ENCODE results near the gene MED26.

MED26 gene

GRCh38 chr19:16605553-16605994, 22.4 kb downstream of the MED26 start:
- H3K4me3 ChIP-seq (ENCODE audit: low read depth, low read length) = no peak overlapping the region
- no peak overlapping the region for H3K27ac ChIP-seq
- H3K9me3 ChIP-seq (ENCODE audit: control insufficient read depth, low read length) = no peaks in the 10 kb centered on the region
- no peaks in the 10 kb centered on the region for H3K27me3 ChIP-seq (ENCODE audit: control insufficient read depth, insufficient read depth, low read length)
- peaks cover 85% of the 10 kb centered on the region for H3K79me2 ChIP-seq
- no peak overlapping the region for H3K9ac ChIP-seq
- no peak for TF ChIP-seq CTCF (IDR thresholded peaks at IDR 0.05)
- H2AFZ ChIP-seq = no peak overlapping the region
- H3K36me3 ChIP-seq (ENCODE audit: control insufficient read depth, insufficient read depth, low read length) = no peaks in the 10 kb centered on the region
- H3K4me2 ChIP-seq (ENCODE audit: low read length) = no peak overlapping the region
- peaks cover 17% of the 10 kb centered on the region for H3K4me1 ChIP-seq

- Histone ChIP-seq H3K4me2 (ENCODE audit: low read length) (no peak overlapping the region), H3K27ac (no peak overlapping the region), H3K79me2 (peaks cover 87% of the 10 kb centered on the region), H2AFZ (no peak overlapping the region), H3K27me3 (ENCODE audit: control insufficient read depth, insufficient read depth, low read length) (no peaks in the 10 kb centered on the region), H3K36me3 (ENCODE audit: control insufficient read depth, insufficient read depth, low read length) (no peaks in the 10 kb centered on the region), H3K9ac (no peak overlapping the region), H3K4me3 (ENCODE audit: low read depth, low read length) (no peak overlapping the region), H3K9me3 (ENCODE audit: control insufficient read depth, low read length) (no peaks in the 10 kb centered on the region), H3K4me1 (peaks cover 19% of the 10 kb centered on the region)
- no peak for TF ChIP-seq CTCF (IDR thresholded peaks at IDR 0.05)
Observed at GRCh38 chr19:16605115-16605514, 22.9 kb downstream of the MED26 start.

GRCh38 chr19:16604615-16605014, 23.4 kb downstream of the MED26 start:
- H3K4me2 ChIP-seq (ENCODE audit: low read length) = no peak overlapping the region
- TF ChIP-seq CTCF (IDR thresholded peaks at IDR 0.05) = no peak
- no peaks in the 10 kb centered on the region for H3K36me3 ChIP-seq (ENCODE audit: control insufficient read depth, insufficient read depth, low read length)
- no peak overlapping the region for H3K27ac ChIP-seq
- H3K9me3 ChIP-seq (ENCODE audit: control insufficient read depth, low read length) = no peaks in the 10 kb centered on the region
- no peak overlapping the region for H3K9ac ChIP-seq
- no peaks in the 10 kb centered on the region for H3K27me3 ChIP-seq (ENCODE audit: control insufficient read depth, insufficient read depth, low read length)
- no peak overlapping the region for H3K4me3 ChIP-seq (ENCODE audit: low read depth, low read length)
- peaks cover 19% of the 10 kb centered on the region for H3K4me1 ChIP-seq
- H2AFZ ChIP-seq = no peak overlapping the region
- peaks cover 92% of the 10 kb centered on the region for H3K79me2 ChIP-seq

- TF ChIP-seq CTCF (IDR thresholded peaks at IDR 0.05) = no peak
- Histone ChIP-seq H3K4me1 (peaks cover 16% of the 10 kb centered on the region), H3K27ac (no peak overlapping the region)
Observed at GRCh38 chr19:16603090-16603489, 24.9 kb downstream of the MED26 start.

GRCh38 chr19:16601378-16602052, 26.5 kb downstream of the MED26 start:
- no peak overlapping the region for H3K4me3 ChIP-seq (ENCODE audit: low read depth, low read length)
- H2AFZ ChIP-seq = no peak overlapping the region
- H3K27me3 ChIP-seq (ENCODE audit: control insufficient read depth, insufficient read depth, low read length) = no peaks in the 10 kb centered on the region
- peaks cover 15% of the 10 kb centered on the region for H3K4me1 ChIP-seq
- H3K36me3 ChIP-seq (ENCODE audit: control insufficient read depth, insufficient read depth, low read length) = no peaks in the 10 kb centered on the region
- H3K27ac ChIP-seq = no peak overlapping the region
- H3K79me2 ChIP-seq = peaks cover 96% of the 10 kb centered on the region
- H3K9me3 ChIP-seq (ENCODE audit: control insufficient read depth, low read length) = no peaks in the 10 kb centered on the region
- no peak for TF ChIP-seq CTCF (IDR thresholded peaks at IDR 0.05)
- H3K9ac ChIP-seq = no peak overlapping the region
- H3K4me2 ChIP-seq (ENCODE audit: low read length) = no peak overlapping the region

More at GRCh38 chr19:16603090-16603489, 24.9 kb downstream of the MED26 start:
- Histone ChIP-seq H3K36me3 (ENCODE audit: control insufficient read depth, insufficient read depth, low read length) (no peaks in the 10 kb centered on the region), H3K9me3 (ENCODE audit: control insufficient read depth, low read length) (no peaks in the 10 kb centered on the region), H3K27me3 (ENCODE audit: control insufficient read depth, insufficient read depth, low read length) (no peaks in the 10 kb centered on the region), H3K4me2 (ENCODE audit: low read length) (no peak overlapping the region), H2AFZ (no peak overlapping the region), H3K4me3 (ENCODE audit: low read depth, low read length) (no peak overlapping the region), H3K9ac (no peak overlapping the region), H3K79me2 (peaks cover 96% of the 10 kb centered on the region)

All from parathyroid adenoma (tissue), 2 donors.